HG02981 (cell line): ENCODE results near the gene MMAB.

Experiments used
- ATAC-seq: cut with Tn5 transposase; IDR thresholded peaks from one replicate; pipeline ENCODE4 v1.9.1; 2021; ENCODE audit warnings: mild to moderate bottlenecking, moderate library complexity; ENCODE audit not compliant: unreplicated experiment

MMAB gene

GRCh38 chr12:109560867-109561710, 12.2 kb downstream of the MMAB start:
- no peak for ATAC-seq

GRCh38 chr12:109559601-109560000, 13.7 kb downstream of the MMAB start:
- ATAC-seq = no peak

GRCh38 chr12:109559200-109559505, 14.2 kb downstream of the MMAB start:
- ATAC-seq = no peak

GRCh38 chr12:109558374-109559199, 14.7 kb downstream of the MMAB start:
- ATAC-seq = no peak

GRCh38 chr12:109557805-109558204, 15.5 kb downstream of the MMAB start:
- no peak for ATAC-seq

GRCh38 chr12:109557200-109557599, 16.1 kb downstream of the MMAB start:
- no peak for ATAC-seq

GRCh38 chr12:109555431-109556315, 17.6 kb downstream of the MMAB start:
- ATAC-seq = no peak

GRCh38 chr12:109554761-109555160, 18.5 kb downstream of the MMAB start:
- ATAC-seq = no peak

- no peak for ATAC-seq
Measured at GRCh38 chr12:109553906-109554500, 19.3 kb downstream of the MMAB start.

GRCh38 chr12:109553483-109553882, 19.8 kb downstream of the MMAB start:
- ATAC-seq = no peak

GRCh38 chr12:109552971-109553370, 20.3 kb downstream of the MMAB start:
- no peak for ATAC-seq

- no peak for ATAC-seq
Measured at GRCh38 chr12:109551108-109551507, 22.2 kb downstream of the MMAB start.

- ATAC-seq = no peak
Measured at GRCh38 chr12:109550281-109550680, 23.0 kb downstream of the MMAB start.

GRCh38 chr12:109549613-109550270, 23.6 kb downstream of the MMAB start:
- ATAC-seq = no peak

GRCh38 chr12:109548258-109548657, 25.0 kb downstream of the MMAB start:
- ATAC-seq = no peak

- ATAC-seq = no peak
Measured at GRCh38 chr12:109547286-109547685, 26.0 kb downstream of the MMAB start.

GRCh38 chr12:109545826-109546225, 27.5 kb downstream of the MMAB start:
- no peak for ATAC-seq

- ATAC-seq = no peak
Measured at GRCh38 chr12:109544955-109545531, 28.3 kb downstream of the MMAB start.

- ATAC-seq = no peak
Measured at GRCh38 chr12:109542876-109543275, 30.4 kb downstream of the MMAB start.

GRCh38 chr12:109542014-109542413, 31.3 kb downstream of the MMAB start:
- ATAC-seq = no peak
